DMS 273 treated with DMSO at 0.1 percent for 48 hours (cell line): Measurements from ENCODE around the gene PTPN1.

Source experiments
- DNase-seq: peaks from one replicate; lab custom pipeline; 2025; lab: John Stamatoyannopoulos, UW

The PTPN1 gene

GRCh38 chr20:50513169-50514034, 3.2 kb downstream of the PTPN1 start:
- DNase-seq: no peak

- no peak for DNase-seq
Observed at GRCh38 chr20:50514035-50514337, 3.8 kb downstream of the PTPN1 start.

- DNase-seq: no peak
Observed at GRCh38 chr20:50514750-50515149, 4.6 kb downstream of the PTPN1 start.

GRCh38 chr20:50515471-50516106, 5.4 kb downstream of the PTPN1 start:
- no peak for DNase-seq

GRCh38 chr20:50516180-50516934, 6.2 kb downstream of the PTPN1 start:
- DNase-seq: no peak

- no peak for DNase-seq
Observed at GRCh38 chr20:50516935-50517816, 7.0 kb downstream of the PTPN1 start.

GRCh38 chr20:50517817-50518154, 7.6 kb downstream of the PTPN1 start:
- no peak for DNase-seq

GRCh38 chr20:50518270-50518721, 8.1 kb downstream of the PTPN1 start:
- DNase-seq: no peak

GRCh38 chr20:50519036-50519762, 9.0 kb downstream of the PTPN1 start:
- DNase-seq: no peak

- DNase-seq: no peak
Observed at GRCh38 chr20:50520222-50520880, 10.2 kb downstream of the PTPN1 start.

- no peak for DNase-seq
Observed at GRCh38 chr20:50521221-50522052, 11.3 kb downstream of the PTPN1 start.

- no peak for DNase-seq
Observed at GRCh38 chr20:50522053-50522674, 12.0 kb downstream of the PTPN1 start.

- no peak for DNase-seq
Observed at GRCh38 chr20:50523552-50524167, 13.5 kb downstream of the PTPN1 start.

GRCh38 chr20:50525681-50526080, 15.5 kb downstream of the PTPN1 start:
- DNase-seq: no peak

GRCh38 chr20:50526403-50526989, 16.3 kb downstream of the PTPN1 start:
- DNase-seq: no peak

GRCh38 chr20:50527068-50527605, 17.0 kb downstream of the PTPN1 start:
- DNase-seq: no peak

- no peak for DNase-seq
Observed at GRCh38 chr20:50528129-50528528, 17.9 kb downstream of the PTPN1 start.

- DNase-seq: no peak
Observed at GRCh38 chr20:50528804-50529351, 18.7 kb downstream of the PTPN1 start.
